GM12878 (cell line): ENCODE data around the gene UTP20.

Experiments
- CEBPB ChIP-seq, 2 experiments: fragments of 150-350 bp in 1 of 2; IDR thresholded peaks; 2 replicates each; pipeline ENCODE4 v1.6.1; 2012 to 2014; ENCODE audit warnings: low read depth in 2 of 2, low read length in 2 of 2, borderline replicate concordance in 1 of 2, inconsistent platforms in 1 of 2
- FOXM1 ChIP-seq: IDR thresholded peaks from 2 replicates; pipeline ENCODE4 v1.6.1; 2012; ENCODE audit warnings: low read depth, mild to moderate bottlenecking, inconsistent platforms, low read length, moderate library complexity
- HCFC1 ChIP-seq: fragments of 150-350 bp; IDR thresholded peaks from 2 replicates; pipeline ENCODE4 v1.6.1; 2014; ENCODE audit warnings: low read length
- MEF2A ChIP-seq: IDR thresholded peaks from 2 replicates; pipeline ENCODE4 v1.6.1; 2011; ENCODE audit warnings: low read depth, mild to moderate bottlenecking, low read length, moderate library complexity; ENCODE audit not compliant: insufficient read depth
- NFIC ChIP-seq: IDR thresholded peaks from 2 replicates; pipeline ENCODE4 v1.6.1; 2012; ENCODE audit warnings: low read depth, mild to moderate bottlenecking, inconsistent platforms, low read length, moderate library complexity
- POLR2A ChIP-seq: IDR thresholded peaks from 2 replicates; pipeline ENCODE4 v1.6.1; 2011; ENCODE audit warnings: low read depth, mild to moderate bottlenecking, low read length
- ZNF274 ChIP-seq: IDR thresholded peaks from one replicate; pipeline ENCODE4 v1.8.0; 2011; ENCODE audit not compliant: insufficient read length, insufficient read depth
- TF ChIP-seq, protein P1 (sequence below): fragments of 450-650 bp; IDR thresholded peaks from 2 replicates; pipeline ENCODE4 v1.6.1; 2017; ENCODE audit warnings: mild to moderate bottlenecking, low read depth, inconsistent platforms; ENCODE audit not compliant: poor library complexity, severe bottlenecking

DNA sequence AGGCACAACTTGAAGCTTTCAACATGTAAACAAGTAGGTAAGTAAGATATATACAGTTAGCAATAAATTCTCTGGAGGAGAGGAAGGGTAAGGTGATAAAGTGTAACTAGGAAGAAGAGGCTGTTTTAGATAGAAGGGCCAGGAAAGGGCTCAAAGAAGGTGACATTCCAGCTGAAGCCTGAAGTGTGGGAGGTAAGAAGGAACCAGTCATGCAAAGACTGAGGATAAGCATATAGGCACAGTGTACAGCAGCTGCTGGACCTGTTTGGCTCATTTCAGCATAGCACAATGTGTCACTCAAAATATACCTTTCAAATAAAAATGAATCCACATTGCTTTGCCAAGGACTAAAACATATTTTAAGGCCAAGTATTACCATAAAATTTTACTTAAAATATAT lies 156.2 kb downstream of the UTP20 start:
- TF ChIP-seq CEBPB (IDR thresholded peaks at IDR 0.05; ENCODE audit: borderline replicate concordance in 1 of 2, low read depth in 2 of 2, low read length in 2 of 2) (no peak), POLR2A (no peak), NFIC (no peak), HCFC1 (no peak), MEF2A (no peak), ZNF274 (no peak), FOXM1 (no peak)
- TF ChIP-seq, protein P1, sequence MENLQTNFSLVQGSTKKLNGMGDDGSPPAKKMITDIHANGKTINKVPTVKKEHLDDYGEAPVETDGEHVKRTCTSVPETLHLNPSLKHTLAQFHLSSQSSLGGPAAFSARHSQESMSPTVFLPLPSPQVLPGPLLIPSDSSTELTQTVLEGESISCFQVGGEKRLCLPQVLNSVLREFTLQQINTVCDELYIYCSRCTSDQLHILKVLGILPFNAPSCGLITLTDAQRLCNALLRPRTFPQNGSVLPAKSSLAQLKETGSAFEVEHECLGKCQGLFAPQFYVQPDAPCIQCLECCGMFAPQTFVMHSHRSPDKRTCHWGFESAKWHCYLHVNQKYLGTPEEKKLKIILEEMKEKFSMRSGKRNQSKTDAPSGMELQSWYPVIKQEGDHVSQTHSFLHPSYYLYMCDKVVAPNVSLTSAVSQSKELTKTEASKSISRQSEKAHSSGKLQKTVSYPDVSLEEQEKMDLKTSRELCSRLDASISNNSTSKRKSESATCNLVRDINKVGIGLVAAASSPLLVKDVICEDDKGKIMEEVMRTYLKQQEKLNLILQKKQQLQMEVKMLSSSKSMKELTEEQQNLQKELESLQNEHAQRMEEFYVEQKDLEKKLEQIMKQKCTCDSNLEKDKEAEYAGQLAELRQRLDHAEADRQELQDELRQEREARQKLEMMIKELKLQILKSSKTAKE: no peak
